H9 (cell line): ENCODE measurements around the gene TRIM2. TPM values are rescaled to one million over a fixed set of nuclear protein-coding genes. Genes with fewer than 3 reads are reported as not detected.

ENCODE experiments used
- DNase-seq: peaks from one replicate; pipeline ENCODE4 v3.0.0-alpha.2; 2017
- H2AFZ ChIP-seq: one replicate; pipeline ENCODE4 v1.6.1; 2013; ENCODE audit warnings: mild to moderate bottlenecking, low read length, control low read depth, moderate library complexity
- H2AK5ac ChIP-seq: 2 replicates; pipeline ENCODE4 v1.6.1; 2013; ENCODE audit warnings: low read length, control low read depth, mixed read lengths; ENCODE audit not compliant: insufficient read length
- H2BK120ac ChIP-seq: one replicate; pipeline ENCODE4 v1.6.1; 2013; ENCODE audit warnings: low read depth, mild to moderate bottlenecking, low read length, control low read depth, inconsistent platforms; ENCODE audit not compliant: poor library complexity, severe bottlenecking
- H2BK12ac ChIP-seq: 2 replicates; pipeline ENCODE4 v1.6.1; 2013; ENCODE audit warnings: low read length, control low read depth, mixed read lengths, low read depth; ENCODE audit not compliant: insufficient read length
- H2BK15ac ChIP-seq: 2 replicates; pipeline ENCODE4 v1.6.1; 2013; ENCODE audit warnings: low read depth, low read length, control low read depth
- H2BK20ac ChIP-seq: one replicate; pipeline ENCODE4 v1.6.1; 2013; ENCODE audit warnings: low read depth, mild to moderate bottlenecking, low read length, control low read depth, inconsistent platforms; ENCODE audit not compliant: poor library complexity, severe bottlenecking
- H2BK5ac ChIP-seq: 2 replicates; pipeline ENCODE4 v1.6.1; 2013; ENCODE audit warnings: low read length, control low read depth, mixed read lengths; ENCODE audit not compliant: insufficient read length
- H3K14ac ChIP-seq: 2 replicates; pipeline ENCODE4 v1.6.1; 2013; ENCODE audit warnings: low read length, control low read depth; ENCODE audit not compliant: insufficient read depth
- H3K18ac ChIP-seq: 2 replicates; pipeline ENCODE4 v1.6.1; 2013; ENCODE audit warnings: low read depth, mild to moderate bottlenecking, mixed read lengths, low read length, control low read depth; ENCODE audit not compliant: insufficient read length
- H3K23ac ChIP-seq: 2 replicates; pipeline ENCODE4 v1.6.1; 2013; ENCODE audit warnings: low read length, control low read depth, mixed read lengths, low read depth; ENCODE audit not compliant: insufficient read length
- H3K23me2 ChIP-seq: 2 replicates; pipeline ENCODE4 v1.6.1; 2013; ENCODE audit warnings: low read depth, mild to moderate bottlenecking, mixed read lengths, low read length, control low read depth; ENCODE audit not compliant: insufficient read length, poor library complexity, severe bottlenecking
- H3K27ac ChIP-seq: 2 replicates; pipeline ENCODE4 v1.5.1; 2013; ENCODE audit warnings: low read length, control low read depth, mixed read lengths, low read depth; ENCODE audit not compliant: insufficient read length
- H3K27me3 ChIP-seq: 2 replicates; pipeline ENCODE4 v1.6.1; 2013; ENCODE audit warnings: low read length, control low read depth, inconsistent platforms; ENCODE audit not compliant: insufficient read depth
- H3K4ac ChIP-seq: 2 replicates; pipeline ENCODE4 v1.6.1; 2013; ENCODE audit warnings: low read depth, mild to moderate bottlenecking, control low read depth, inconsistent platforms, low read length, moderate library complexity
- H3K4me1 ChIP-seq: 2 replicates; pipeline ENCODE4 v1.6.1; 2013; ENCODE audit warnings: low read length, control low read depth, inconsistent platforms; ENCODE audit not compliant: insufficient read depth
- H3K4me2 ChIP-seq: 2 replicates; pipeline ENCODE4 v1.6.1; 2013; ENCODE audit warnings: low read length, control low read depth, mixed read lengths; ENCODE audit not compliant: insufficient read length, insufficient read depth
- H3K56ac ChIP-seq: 2 replicates; pipeline ENCODE4 v1.6.1; 2013; ENCODE audit warnings: low read depth, mild to moderate bottlenecking, mixed read lengths, low read length, control low read depth; ENCODE audit not compliant: insufficient read length
- H3K79me1 ChIP-seq: 2 replicates; pipeline ENCODE4 v1.6.1; 2013; ENCODE audit warnings: low read depth, mild to moderate bottlenecking, moderate library complexity, low read length, control low read depth, inconsistent platforms; ENCODE audit not compliant: insufficient read depth, poor library complexity, severe bottlenecking
- H3K79me2 ChIP-seq: 2 replicates; pipeline ENCODE4 v1.6.1; 2013; ENCODE audit warnings: low read length, control low read depth, inconsistent platforms; ENCODE audit not compliant: insufficient read depth
- H3K9ac ChIP-seq: 2 replicates; pipeline ENCODE4 v1.6.1; 2013; ENCODE audit warnings: low read length, control low read depth, mixed read lengths; ENCODE audit not compliant: insufficient read length; ENCODE audit errors: extremely low read depth
- H3K9me3 ChIP-seq: one replicate; pipeline ENCODE4 v1.6.1; 2013; ENCODE audit warnings: low read depth, low read length, inconsistent platforms; ENCODE audit not compliant: control insufficient read depth
- H3T11ph ChIP-seq: one replicate; pipeline ENCODE4 v1.6.1; 2013; ENCODE audit warnings: mild to moderate bottlenecking, low read length, control low read depth, inconsistent platforms
- H4K20me1 ChIP-seq: one replicate; pipeline ENCODE4 v1.6.1; 2013; ENCODE audit not compliant: control insufficient read depth, insufficient read length, insufficient read depth
- H4K5ac ChIP-seq: 2 replicates; pipeline ENCODE4 v1.6.1; 2013; ENCODE audit warnings: low read depth, mild to moderate bottlenecking, mixed read lengths, low read length, control low read depth; ENCODE audit not compliant: insufficient read length
- H4K8ac ChIP-seq: replicated peaks from 2 replicates; pipeline ENCODE4 v1.6.1; 2013; ENCODE audit warnings: low read length, control low read depth, mixed read lengths, low read depth; ENCODE audit not compliant: insufficient read length
- H4K91ac ChIP-seq: 2 replicates; pipeline ENCODE4 v1.6.1; 2013; ENCODE audit warnings: low read depth, mild to moderate bottlenecking, moderate library complexity, mixed read lengths, low read length, control low read depth; ENCODE audit not compliant: insufficient read length
- H3K27ac Mint-ChIP-seq, 3 experiments: 2 replicates in 2 of 3; 3 replicates in 1 of 3; pipeline ENCODE4 v1.8.0; 2020 to 2021; ENCODE audit warnings: mixed read lengths in 3 of 3, mild to moderate bottlenecking in 1 of 3, moderate library complexity in 1 of 3
- H3K27me3 Mint-ChIP-seq: 2 replicates; pipeline ENCODE4 v1.8.0; 2021; ENCODE audit warnings: low read depth, mild to moderate bottlenecking, moderate library complexity, mixed read lengths
- H3K36me3 Mint-ChIP-seq, 3 experiments: 2 replicates in 2 of 3; 3 replicates in 1 of 3; pipeline ENCODE4 v1.8.0; 2020 to 2021; ENCODE audit warnings: low read depth in 3 of 3, mixed read lengths in 3 of 3; ENCODE audit not compliant: insufficient read depth in 1 of 3
- H3K4me1 Mint-ChIP-seq, 2 experiments: 2 replicates each; pipeline ENCODE4 v1.8.0; 2020; ENCODE audit warnings: mixed read lengths in 2 of 2
- H3K4me3 Mint-ChIP-seq, 2 experiments: 2 replicates in 1 of 2; 3 replicates in 1 of 2; pipeline ENCODE4 v1.8.0; 2020 to 2021; ENCODE audit warnings: mild to moderate bottlenecking in 2 of 2, mixed read lengths in 2 of 2, moderate library complexity in 1 of 2
- H3K9me3 Mint-ChIP-seq, 2 experiments: 2 replicates in 1 of 2; 3 replicates in 1 of 2; pipeline ENCODE4 v1.8.0; 2020; ENCODE audit warnings: mild to moderate bottlenecking in 2 of 2, mixed read lengths in 2 of 2, moderate library complexity in 1 of 2
- CTCF ChIP-seq: fragments of 200-600 bp; sonication (generic); conservative IDR thresholded peaks from 3 replicates; pipeline ENCODE4 v1.8.0; 2021; ENCODE audit warnings: antibody characterized with exemption, mild to moderate bottlenecking
- WGBS: extraction: QIAGEN DNeasy Blood & Tissue Kit; methylation state at CpG from one replicate; pipeline ENCODE4 v1.1.7; 2013; ENCODE audit warnings: missing lambda C conversion rate, low lambda C conversion rate, mixed read lengths; ENCODE audit not compliant: insufficient read length; ENCODE audit errors: extremely low coverage; 5-methylcytosine and 5-hydroxymethylcytosine counted together
- total RNA-seq: library from RNA; stranded (reverse); gene quantifications from 2 replicates; pipeline ENCODE4 v1.2.1, GENCODE V29; 2021

Gene TRIM2
- total RNA-seq, 1 experiment from 2014 or later, result 28.9 TPM

- no peak overlapping the region for H4K91ac ChIP-seq
- Mint-ChIP-seq H3K36me3 (peaks cover 41 to 52% (median 47%) of the 10 kb centered on the region in 3 experiments), H3K27ac (no peak overlapping the region), H3K9me3 (peaks cover 0 to 7% of the 10 kb centered on the region in 2 experiments; a peak in 4 of 5 replicates), H3K4me3 (no peak overlapping the region), H3K27me3 (no peaks in the 10 kb centered on the region), H3K4me1 (no peaks in the 10 kb centered on the region)
- no peak overlapping the region for H2BK15ac ChIP-seq
- no peak overlapping the region for H3K4me2 ChIP-seq
- H2BK12ac ChIP-seq, result no peak overlapping the region
- no peak overlapping the region for H3K9ac ChIP-seq
- no peak for TF ChIP-seq CTCF
- H4K8ac ChIP-seq, result no peak overlapping the region
- H2AK5ac ChIP-seq, result no peak overlapping the region
- no peak overlapping the region for H3K27ac ChIP-seq
- no peak overlapping the region for H4K5ac ChIP-seq
- H3K9me3 ChIP-seq, result no peaks in the 10 kb centered on the region
- no peaks in the 10 kb centered on the region for H4K20me1 ChIP-seq
- H3K4me1 ChIP-seq, result no peaks in the 10 kb centered on the region
- H2BK20ac ChIP-seq, result no peak overlapping the region
- no peak overlapping the region for H2BK120ac ChIP-seq
- H3K14ac ChIP-seq, result no peak overlapping the region
- H3K79me2 ChIP-seq, result no peaks in the 10 kb centered on the region
- no peak overlapping the region for H3K56ac ChIP-seq
- H3K18ac ChIP-seq, result no peak overlapping the region
- no peak overlapping the region for H2AFZ ChIP-seq
- DNase-seq, result no peak
- no peak overlapping the region for H3K23ac ChIP-seq
- no CpG with 5 or more reads among the region's 6 CpGs for WGBS
- H3K23me2 ChIP-seq, result no peaks in the 10 kb centered on the region
- H3K79me1 ChIP-seq, result no peaks in the 10 kb centered on the region
- no peak overlapping the region for H2BK5ac ChIP-seq
- H3K4ac ChIP-seq, result no peak overlapping the region
- H3T11ph ChIP-seq, result no peak overlapping the region
- no peaks in the 10 kb centered on the region for H3K27me3 ChIP-seq
Observed at GRCh38 chr4:153371701-153372234, 167.5 kb downstream of the TRIM2 start.
